HG03159 (cell line): ENCODE data around the gene CLDN2.
"Not testable (repeated sequence)": the region's sequence is repeated elsewhere in the genome, so short reads cannot be mapped to it uniquely, and the experiment has no call there.

Experiments
- ATAC-seq: cut with Tn5 transposase; IDR thresholded peaks from one replicate; pipeline ENCODE4 v1.9.1; 2021; ENCODE audit warnings: mild to moderate bottlenecking, moderate library complexity; ENCODE audit not compliant: unreplicated experiment

Gene CLDN2

GRCh38 chrX:106919932-106920452 is at the start of gene CLDN2:
CLDN2 (plus strand) TSS chrX:106920402; CDS start chrX:106928229, 7,827 bp downstream.
- ATAC-seq: no peak

- ATAC-seq: not testable (repeated sequence)
Measured at GRCh38 chrX:106872796-106873195, 47.4 kb upstream of the CLDN2 start.

- ATAC-seq: no peak
Measured at GRCh38 chrX:106874075-106874474, 46.1 kb upstream of the CLDN2 start.

- no peak for ATAC-seq
Measured at GRCh38 chrX:106875151-106875550, 45.1 kb upstream of the CLDN2 start.

GRCh38 chrX:106889468-106889867 is 30.7 kb upstream of the CLDN2 start:
- no peak for ATAC-seq

- ATAC-seq: no peak
Measured at GRCh38 chrX:106891762-106892460, 28.3 kb upstream of the CLDN2 start.

- ATAC-seq: peak; percentile 81
Measured at GRCh38 chrX:106894392-106894909, 25.8 kb upstream of the CLDN2 start.

GRCh38 chrX:106894978-106895452 is 25.2 kb upstream of the CLDN2 start:
- ATAC-seq: peak; percentile 7

- ATAC-seq: no peak
Measured at GRCh38 chrX:106897259-106897658, 22.9 kb upstream of the CLDN2 start.

GRCh38 chrX:106898462-106898861 is 21.7 kb upstream of the CLDN2 start:
- peak; percentile 70 for ATAC-seq

GRCh38 chrX:106899276-106899675 is 20.9 kb upstream of the CLDN2 start:
- no peak for ATAC-seq

- ATAC-seq: no peak
Measured at GRCh38 chrX:106899841-106900240, 20.4 kb upstream of the CLDN2 start.

- ATAC-seq: no peak
Measured at GRCh38 chrX:106901341-106901740, 18.9 kb upstream of the CLDN2 start.

- ATAC-seq: no peak
Measured at GRCh38 chrX:106901781-106902219, 18.4 kb upstream of the CLDN2 start.

GRCh38 chrX:106902684-106903083 is 17.5 kb upstream of the CLDN2 start:
- ATAC-seq: no peak

- ATAC-seq: no peak
Measured at GRCh38 chrX:106903291-106903824, 16.8 kb upstream of the CLDN2 start, which contains the start of gene RIPPLY1. RIPPLY1 (minus strand) TSS chrX:106903341; CDS start chrX:106903287, 54 bp downstream.

- no peak for ATAC-seq
Measured at GRCh38 chrX:106903856-106904528, 16.2 kb upstream of the CLDN2 start.

- no peak for ATAC-seq
Measured at GRCh38 chrX:106905064-106905708, 15.0 kb upstream of the CLDN2 start.

GRCh38 chrX:106906361-106906760 is 13.8 kb upstream of the CLDN2 start:
- no peak for ATAC-seq

GRCh38 chrX:106912864-106913263 is 7.3 kb upstream of the CLDN2 start:
- no peak for ATAC-seq
